DMS 273 (cell line): ENCODE data around the gene SLC6A19.

ENCODE experiments used
- DNase-seq: peaks from one replicate; lab custom pipeline; 2025; ENCODE audit not compliant: unreplicated experiment; lab: John Stamatoyannopoulos, UW

Gene SLC6A19

GRCh38 chr5:1241509-1242080 lies 40.2 kb downstream of the SLC6A19 start:
- DNase-seq = no peak

GRCh38 chr5:1242733-1243486 lies 41.5 kb downstream of the SLC6A19 start:
- no peak for DNase-seq

- DNase-seq = no peak
Measured at GRCh38 chr5:1243487-1244130, 42.2 kb downstream of the SLC6A19 start.

GRCh38 chr5:1244255-1244654 lies 42.9 kb downstream of the SLC6A19 start:
- DNase-seq = no peak

GRCh38 chr5:1244976-1245375 lies 43.6 kb downstream of the SLC6A19 start:
- peak; percentile 21 for DNase-seq

DNA sequence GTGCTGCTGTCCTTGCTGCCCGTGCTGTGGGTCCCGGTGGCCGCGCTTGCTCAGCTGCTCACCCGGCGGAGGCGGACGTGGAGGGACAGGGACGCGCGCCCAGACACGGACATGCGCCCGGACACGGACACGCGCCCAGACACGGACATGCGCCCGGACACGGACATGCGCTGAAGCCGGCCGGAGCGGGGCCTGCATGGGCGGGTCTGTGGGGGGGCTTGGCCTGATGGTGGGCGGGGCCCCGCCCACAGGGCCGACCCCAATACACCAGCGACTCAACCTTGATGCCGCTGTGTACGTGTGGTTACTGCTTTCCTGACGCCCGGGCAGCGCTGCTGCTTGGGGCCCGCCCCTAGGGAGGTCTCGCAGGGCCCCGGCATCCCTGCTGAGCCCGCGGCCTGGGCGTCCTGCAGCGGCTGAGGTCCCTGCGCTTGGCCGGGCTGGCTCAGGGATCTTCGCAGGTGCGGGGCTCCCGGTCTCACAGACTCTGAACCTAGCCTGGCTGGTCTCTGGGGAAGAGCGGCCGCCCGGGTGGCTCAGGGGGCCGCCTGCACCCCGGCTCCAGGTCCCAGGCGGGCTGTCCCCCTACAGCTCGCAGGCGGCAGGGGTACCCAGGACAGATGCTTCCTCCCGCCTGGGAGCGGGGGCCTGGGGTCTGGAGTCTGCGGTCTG lies 44.6 kb downstream of the SLC6A19 start:
- DNase-seq = no peak

DNA sequence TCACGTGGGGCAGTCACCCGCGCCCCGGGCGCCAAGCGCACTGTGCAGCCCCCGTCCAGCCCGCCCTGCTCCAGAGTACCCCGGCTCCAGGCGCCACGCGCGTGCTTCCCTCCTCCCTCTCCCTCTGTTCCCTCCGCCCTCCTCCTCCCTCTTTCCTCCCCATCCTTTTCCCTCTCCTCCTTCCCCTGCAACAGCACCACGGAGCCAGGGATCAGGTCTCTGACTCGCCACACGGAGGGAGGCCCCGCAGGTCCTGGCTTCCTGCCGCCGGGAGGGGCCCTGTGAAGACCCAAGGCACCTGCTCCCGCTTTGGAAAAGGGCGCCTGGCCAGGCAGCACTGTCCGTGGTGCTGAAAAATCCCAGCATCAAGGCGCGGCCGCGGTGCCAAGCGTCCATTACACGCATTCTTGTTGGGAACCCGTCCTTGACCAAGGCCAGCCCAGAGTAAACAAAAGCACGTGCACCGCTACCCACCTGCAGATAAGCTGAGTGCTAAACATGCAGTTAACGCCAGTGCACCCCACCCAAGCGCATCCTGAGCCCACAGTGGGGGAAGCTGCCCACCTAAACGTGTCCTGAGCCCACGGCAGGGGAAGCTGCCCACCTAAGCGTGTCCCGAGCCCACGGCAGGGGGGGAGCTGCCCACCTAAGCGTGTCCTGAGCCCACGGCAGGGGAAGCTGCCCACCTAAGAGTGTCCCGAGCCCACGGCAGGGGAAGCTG lies 45.5 kb downstream of the SLC6A19 start:
- DNase-seq = peak; percentile 69

GRCh38 chr5:1247811-1248210 lies 46.4 kb downstream of the SLC6A19 start:
- DNase-seq = no peak

GRCh38 chr5:1249366-1250280 lies 48.2 kb downstream of the SLC6A19 start:
- no peak for DNase-seq

- no peak for DNase-seq
Measured at GRCh38 chr5:1251678-1252580, 50.5 kb downstream of the SLC6A19 start.

DNA sequence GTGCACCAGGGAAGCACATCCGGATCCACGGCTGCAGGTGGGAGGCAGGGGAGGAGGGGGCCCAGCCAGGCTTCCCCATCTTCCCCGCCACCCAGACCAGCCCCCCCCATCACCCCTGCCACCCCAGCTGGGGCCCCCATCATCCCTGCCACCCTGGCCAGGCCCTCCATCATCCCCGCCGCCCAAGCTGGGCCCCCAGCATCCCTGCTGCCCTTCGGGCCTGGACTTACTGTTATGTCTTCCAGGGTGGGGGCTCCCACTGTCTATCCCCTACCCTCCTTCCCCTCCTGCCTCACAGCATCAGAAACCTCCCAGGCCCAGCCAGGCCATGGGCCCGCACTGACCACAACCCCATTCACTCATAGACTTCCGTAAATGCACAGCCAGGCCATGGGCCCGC lies 51.3 kb downstream of the SLC6A19 start:
- no peak for DNase-seq

- DNase-seq = no peak
Measured at GRCh38 chr5:1253456-1254105, 52.2 kb downstream of the SLC6A19 start.

DNA sequence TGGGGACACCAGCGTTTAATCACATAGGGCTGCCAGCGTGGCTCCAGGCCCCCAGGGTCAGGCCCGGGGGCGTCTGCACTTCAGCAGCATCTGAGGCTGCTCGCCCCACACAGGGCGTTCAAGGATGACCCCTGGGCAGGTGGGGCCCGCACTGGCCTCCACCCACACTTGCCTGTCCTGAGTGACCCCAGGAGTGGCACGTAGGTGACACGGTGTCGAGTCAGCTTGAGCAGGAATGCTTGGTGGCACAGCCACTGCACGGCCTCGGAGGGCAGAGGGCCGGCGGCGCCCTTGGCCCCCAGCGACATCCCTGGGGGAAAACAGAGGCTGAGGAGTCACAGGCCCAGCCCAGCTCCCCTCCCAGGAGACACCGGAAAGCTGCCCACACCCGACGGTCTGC lies 52.8 kb downstream of the SLC6A19 start:
- no peak for DNase-seq

DNA sequence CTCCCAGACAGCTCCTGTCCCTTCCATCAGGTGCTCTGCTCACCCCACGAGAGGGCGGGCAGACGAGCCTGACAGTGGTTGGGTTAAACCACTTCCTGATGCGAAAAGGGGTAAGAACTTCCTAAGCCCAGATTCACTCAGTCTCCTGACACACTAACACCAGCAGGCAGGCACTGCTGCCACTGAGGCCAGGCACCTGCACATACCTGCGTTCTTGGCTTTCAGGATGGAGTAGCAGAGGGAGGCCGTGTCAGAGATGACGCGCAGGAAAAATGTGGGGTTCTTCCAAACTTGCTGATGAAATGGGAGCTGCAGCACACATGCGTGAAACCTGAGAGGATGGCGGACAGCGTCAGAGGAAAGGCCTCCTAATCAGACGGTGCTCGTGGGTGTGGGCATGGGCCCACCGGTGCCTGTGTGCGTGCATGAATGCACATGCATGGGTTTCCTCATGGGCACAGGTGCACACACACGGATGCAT lies 53.7 kb downstream of the SLC6A19 start:
- DNase-seq = no peak

DNA sequence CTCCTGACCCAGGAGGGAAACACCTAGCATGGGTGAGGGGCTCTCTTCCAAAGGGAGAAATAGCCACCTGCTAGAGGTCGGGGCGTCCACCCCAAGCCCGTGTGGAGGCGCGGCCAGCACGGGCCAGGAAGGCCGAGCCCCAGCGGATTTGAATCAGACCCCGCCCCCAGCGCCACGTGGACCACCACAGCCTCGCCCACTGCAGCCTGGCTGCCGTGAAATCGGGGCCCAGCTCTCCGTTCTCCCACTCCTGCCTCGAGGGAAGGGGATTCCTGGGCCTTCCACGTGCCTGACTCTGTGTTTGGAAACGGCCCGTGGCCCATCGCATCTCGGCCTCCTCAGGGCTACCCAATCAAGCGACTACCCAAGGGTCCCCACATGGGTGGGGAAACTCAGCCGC lies 55.4 kb downstream of the SLC6A19 start:
- DNase-seq = no peak

- no peak for DNase-seq
Measured at GRCh38 chr5:1257363-1257762, 56.0 kb downstream of the SLC6A19 start.

DNA sequence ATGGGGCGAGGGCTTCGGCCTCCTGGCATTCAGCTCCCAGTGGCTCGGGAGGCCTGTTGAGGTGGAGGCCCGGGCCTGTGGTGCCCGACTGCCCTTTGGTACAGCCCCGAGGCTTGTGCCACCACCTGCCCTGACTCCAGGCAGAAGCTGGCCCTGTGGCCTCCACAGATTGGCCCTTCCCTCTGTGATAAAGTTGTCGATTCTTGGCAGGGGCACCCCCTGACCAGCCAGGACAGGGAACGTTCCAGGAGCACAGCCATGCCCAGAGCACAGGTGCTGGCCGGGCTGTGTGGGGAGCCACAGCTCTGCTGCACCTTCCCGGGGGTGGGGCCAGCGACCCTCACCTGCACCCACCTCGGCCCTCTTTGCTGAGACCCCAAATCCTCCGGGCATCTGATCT lies 56.4 kb downstream of the SLC6A19 start:
- DNase-seq = no peak

DNA sequence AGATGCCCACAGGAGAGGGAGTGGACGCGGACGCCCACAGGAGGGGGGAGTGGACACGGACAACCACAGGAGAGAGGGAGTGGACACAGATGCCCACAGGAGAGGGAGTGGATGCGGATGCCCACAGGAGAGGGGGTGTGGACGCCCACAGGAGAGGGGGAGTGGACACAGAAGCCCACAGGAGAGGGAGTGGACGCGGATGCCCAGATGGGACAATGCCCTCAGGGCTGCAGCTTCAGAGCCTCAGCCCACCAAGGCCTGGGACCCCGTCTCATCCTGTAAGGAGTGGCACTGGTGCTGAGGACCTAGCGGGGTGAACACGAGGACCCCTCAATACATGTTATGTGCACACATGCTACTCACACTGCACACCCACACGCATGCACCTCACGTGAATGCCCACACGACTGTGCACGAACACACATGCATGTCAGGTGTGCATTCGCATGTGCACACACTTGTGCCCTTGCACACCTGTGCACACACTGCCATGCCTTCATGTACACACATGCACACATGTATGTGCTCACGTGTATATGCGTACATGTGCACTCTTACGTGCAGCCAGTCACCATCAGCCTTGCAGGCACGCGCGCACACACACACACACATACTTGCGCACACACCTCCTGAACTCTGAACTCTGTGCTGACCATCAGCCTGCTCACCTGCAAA lies 58.5 kb downstream of the SLC6A19 start:
- no peak for DNase-seq
